Activated CD8-positive, alpha-beta memory T cell treated with anti-CD3 and anti-CD28 coated beads for 4 hours (primary cell): ENCODE measurements around the gene KEAP1.
"Not testable (repeated sequence)": the region's sequence is repeated elsewhere in the genome, so short reads cannot be mapped to it uniquely, and the experiment has no call there.

Experiments used
- DNase-seq, 2 donors: peaks; one replicate each; pipeline ENCODE4 v3.0.0-alpha.2; 2020; ENCODE audit warnings: low read depth in 2 of 2

KEAP1 gene

GRCh38 chr19:10503002-10503789 is at the start of gene KEAP1:
Gene KEAP1, minus strand, starts transcription at chr19:10503356. Its CDS starts 3,323 bp downstream, at chr19:10500033.
- DNase-seq, result no peak

- no peak for DNase-seq
Observed at GRCh38 chr19:10552510-10553053, 49.4 kb upstream of the KEAP1 start.

GRCh38 chr19:10551698-10552301 is 48.6 kb upstream of the KEAP1 start:
- no peak for DNase-seq

- DNase-seq, result not testable (repeated sequence)
Observed at GRCh38 chr19:10551006-10551405, 47.9 kb upstream of the KEAP1 start.

- no peak for DNase-seq
Observed at GRCh38 chr19:10550336-10550735, 47.2 kb upstream of the KEAP1 start.

- no peak for DNase-seq
Observed at GRCh38 chr19:10549733-10550132, 46.6 kb upstream of the KEAP1 start.

- DNase-seq, result no peak
Observed at GRCh38 chr19:10548746-10549276, 45.7 kb upstream of the KEAP1 start.

GRCh38 chr19:10546817-10547216 is 43.7 kb upstream of the KEAP1 start:
- no peak for DNase-seq

- DNase-seq, result no peak
Observed at GRCh38 chr19:10544753-10545251, 41.6 kb upstream of the KEAP1 start.

GRCh38 chr19:10544242-10544752 is 41.1 kb upstream of the KEAP1 start:
- DNase-seq, result no peak

- DNase-seq, result peak; percentile 56 to 57
Observed at GRCh38 chr19:10543420-10544241, 40.5 kb upstream of the KEAP1 start, which contains the start of gene ATG4D. Gene ATG4D, plus strand, starts transcription at chr19:10543904. Its CDS starts 187 bp downstream, at chr19:10544091.

GRCh38 chr19:10543059-10543419 is 39.9 kb upstream of the KEAP1 start:
- no peak for DNase-seq

GRCh38 chr19:10539016-10539415 is 35.9 kb upstream of the KEAP1 start:
- not testable (repeated sequence) for DNase-seq

GRCh38 chr19:10538204-10538983 is 35.2 kb upstream of the KEAP1 start:
- DNase-seq, result no peak

GRCh38 chr19:10537668-10538067 is 34.5 kb upstream of the KEAP1 start:
- DNase-seq, result no peak

- no peak for DNase-seq
Observed at GRCh38 chr19:10535613-10536012, 32.5 kb upstream of the KEAP1 start.

GRCh38 chr19:10533646-10534386 is 30.7 kb upstream of the KEAP1 start:
- no peak for DNase-seq

- DNase-seq, result no peak
Observed at GRCh38 chr19:10532457-10532856, 29.3 kb upstream of the KEAP1 start.

GRCh38 chr19:10526887-10527286 is 23.7 kb upstream of the KEAP1 start:
- DNase-seq, result not testable (repeated sequence)

GRCh38 chr19:10525636-10526035 is 22.5 kb upstream of the KEAP1 start:
- no peak for DNase-seq
